HCT116 (cell line): ENCODE data around the gene ANAPC2. TPM values are rescaled to one million over a fixed set of nuclear protein-coding genes. Genes with fewer than 3 reads are reported as not detected.

ENCODE experiments used
- ATAC-seq: fragments of 200-7000 bp; cut with Tn5 transposase; 2 replicates; pipeline ENCODE4 v1.9.1; 2020; ENCODE audit warnings: mild to moderate bottlenecking, moderate library complexity
- BruUV-seq: library from RNA; stranded (reverse); fragments of 400-500 nt; replicated peaks from 2 replicates; lab custom pipeline; 2021; lab: Mats Ljungman, UMichigan
- CTCF ChIA-PET: fragments of 300-600 bp; sonication (Branson Sonifier 250); formaldehyde crosslinking; loops from one replicate; lab custom pipeline; 2021; ENCODE audit warnings: antibody characterized with exemption; lab: Charles Lee
- POLR2A ChIA-PET: fragments of 300-600, 350-600 bp; sonication (Branson Sonifier 250); formaldehyde crosslinking; loops from one replicate; lab custom pipeline; 2021; ENCODE audit warnings: antibody characterized with exemption; lab: Charles Lee
- RAD21 ChIA-PET, 2 experiments: fragments of 300-600 bp; sonication (Branson Sonifier 250); formaldehyde crosslinking; loops; one replicate each; lab custom pipeline; 2023; ENCODE audit warnings: low total read pairs in 2 of 2; ENCODE audit not compliant: uncharacterized antibody in 2 of 2, unreplicated experiment in 2 of 2, low non-redundant PET in 1 of 2; lab: Charles Lee
- DNase-seq: peaks from one replicate; pipeline ENCODE4 v3.0.0-alpha.2; 2010; ENCODE audit warnings: low read depth, low spot score
- H2AFZ ChIP-seq: fragments of 200-600 bp; shearing (Covaris generic), sonication (generic); 2 replicates; pipeline ENCODE4 v1.6.1; 2017; ENCODE audit warnings: low read depth, mixed run types, mixed read lengths, antibody characterized with exemption, low read length; ENCODE audit not compliant: poor library complexity, severe bottlenecking
- H3K27ac ChIP-seq: 2 replicates; pipeline ENCODE4 v1.5.1; 2012; ENCODE audit warnings: low read depth, low read length
- H3K27me3 ChIP-seq: fragments of 200-600 bp; sonication (generic); 2 replicates; pipeline ENCODE4 v1.6.1; 2016; ENCODE audit warnings: mixed run types, low read length, mixed read lengths; ENCODE audit not compliant: insufficient read depth
- H3K36me3 ChIP-seq, 2 experiments: fragments of 200-500 bp in 1 of 2; fragments of 200-600 bp in 1 of 2; sonication (Bioruptor generic) in 1 of 2; sonication (generic) in 1 of 2; 2 replicates each; pipeline versions ENCODE4 v1.5.1 to v1.6.1; 2014 to 2016; ENCODE audit warnings: low read length in 2 of 2, inconsistent platforms in 1 of 2, mixed read lengths in 1 of 2, mixed run types in 1 of 2; ENCODE audit not compliant: insufficient read depth in 2 of 2, control insufficient read depth in 1 of 2
- H3K4me1 ChIP-seq, 2 experiments: fragments of 200-600 bp in 1 of 2; sonication (generic) in 1 of 2; 2 replicates each; pipeline versions ENCODE4 v1.5.1 to v1.6.1; 2012 to 2017; ENCODE audit warnings: low read length in 2 of 2, inconsistent platforms in 1 of 2, mild to moderate bottlenecking in 1 of 2, mixed read lengths in 1 of 2, mixed run types in 1 of 2, moderate library complexity in 1 of 2; ENCODE audit not compliant: insufficient read depth in 2 of 2, control insufficient read depth in 1 of 2
- H3K4me2 ChIP-seq: fragments of 200-600 bp; sonication (generic); 2 replicates; pipeline ENCODE4 v1.6.1; 2017; ENCODE audit warnings: mixed run types, low read length, mixed read lengths
- H3K4me3 ChIP-seq, 2 experiments: fragments of 200-600 bp in 1 of 2; sonication (generic) in 1 of 2; replicated peaks in 1 of 2; 2 replicates each; pipeline ENCODE4 v1.5.1; 2011 to 2016; ENCODE audit warnings: low read length in 2 of 2, control low read depth in 1 of 2, low read depth in 1 of 2, mild to moderate bottlenecking in 1 of 2, mixed read lengths in 1 of 2, mixed run types in 1 of 2
- H3K79me2 ChIP-seq: fragments of 200-600 bp; sonication (generic); 2 replicates; pipeline ENCODE4 v1.6.1; 2017; ENCODE audit warnings: mild to moderate bottlenecking, mixed run types, low read length, moderate library complexity, mixed read lengths; ENCODE audit not compliant: insufficient read depth
- H3K9ac ChIP-seq: fragments of 200-600 bp; sonication (generic); 2 replicates; pipeline ENCODE4 v1.6.1; 2016; ENCODE audit warnings: low read length, mixed read lengths
- H3K9me2 ChIP-seq: fragments of 200-600 bp; sonication (generic), shearing (Covaris generic); 2 replicates; pipeline ENCODE4 v1.6.1; 2017; ENCODE audit warnings: mixed run types, mild to moderate bottlenecking, moderate library complexity; ENCODE audit not compliant: insufficient read depth
- H3K9me3 ChIP-seq, 2 experiments: fragments of 200-500 bp in 1 of 2; fragments of 200-600 bp in 1 of 2; sonication (Bioruptor generic) in 1 of 2; sonication (generic) in 1 of 2; 2 replicates each; pipeline ENCODE4 v1.6.1; 2014 to 2017; ENCODE audit warnings: low read length in 2 of 2, mixed read lengths in 2 of 2, inconsistent platforms in 1 of 2, low read depth in 1 of 2, mild to moderate bottlenecking in 1 of 2, mixed run types in 1 of 2, moderate library complexity in 1 of 2; ENCODE audit not compliant: control insufficient read depth in 1 of 2, insufficient read depth in 1 of 2
- H4K20me1 ChIP-seq: fragments of 200-600 bp; sonication (generic), shearing (Covaris generic); 2 replicates; pipeline ENCODE4 v1.6.1; 2017; ENCODE audit warnings: mixed run types, mild to moderate bottlenecking, moderate library complexity; ENCODE audit not compliant: insufficient read depth
- POLR2AphosphoS5 ChIP-seq: IDR thresholded peaks from 2 replicates; pipeline ENCODE4 v1.6.1; 2011; ENCODE audit warnings: mild to moderate bottlenecking, low read depth, low read length, moderate library complexity
- intact Hi-C: fragments of 100-400 bp; cut with micrococcal nuclease; formaldehyde crosslinking; loops from 2 replicates; pipeline ENCODE4 v1.10.0; 2022
- total RNA-seq: library from RNA; stranded (reverse); gene quantifications from one replicate; pipeline ENCODE4 v1.2.1, GENCODE V29; 2021; ENCODE audit not compliant: unreplicated experiment
- TF ChIP-seq, protein P1 (sequence below), 3 experiments: fragments of 200-600 bp in 1 of 3; sonication (generic) in 1 of 3; IDR thresholded peaks in 2 of 3; conservative IDR thresholded peaks in 1 of 3; 2 replicates each; pipeline ENCODE4 v1.5.1; 2012 to 2017; ENCODE audit warnings: low read depth in 2 of 3, low read length in 2 of 3, antibody characterized with exemption in 1 of 3, borderline replicate concordance in 1 of 3, control low read depth in 1 of 3, mild to moderate bottlenecking in 1 of 3, mixed read lengths in 1 of 3, mixed run types in 1 of 3, moderate library complexity in 1 of 3; ENCODE audit not compliant: insufficient read depth in 1 of 3
- TF ChIP-seq, protein P2 (sequence below): IDR thresholded peaks from 2 replicates; pipeline ENCODE4 v1.6.1; 2012; ENCODE audit warnings: low read depth

Gene ANAPC2
- total RNA-seq, 1 experiment from 2014 or later = 75.5 TPM

DNA sequence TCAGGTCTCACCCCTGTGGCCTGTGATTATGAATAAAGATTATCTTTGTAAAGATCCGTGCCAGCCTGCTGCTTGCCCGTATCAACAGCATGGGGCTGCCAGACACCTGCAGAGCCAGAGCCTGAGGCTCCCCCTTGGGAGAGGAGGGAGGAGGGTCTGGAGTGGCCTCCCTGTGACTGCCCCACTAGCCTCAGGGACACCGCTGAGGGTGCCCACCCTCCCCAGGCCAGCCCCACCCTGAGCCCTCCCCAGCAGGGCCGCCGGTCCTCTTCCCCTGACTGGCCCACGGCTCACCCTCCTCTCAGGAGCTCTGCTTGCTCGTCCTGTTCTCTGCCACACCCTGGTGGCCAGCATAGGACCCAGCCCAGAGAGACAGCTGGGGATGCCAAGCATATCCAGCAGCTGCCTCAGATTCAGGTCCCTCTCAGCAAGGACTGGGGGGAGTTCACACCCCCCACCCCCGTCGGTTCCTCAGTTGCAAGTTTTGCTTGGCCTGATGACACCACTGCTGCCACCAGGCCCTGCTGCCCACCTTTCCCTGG, 2.0 kb upstream of the ANAPC2 start:
- Histone ChIP-seq H3K9ac (peak overlapping the region; percentile 94), H4K20me1 (no peaks in the 10 kb centered on the region), H3K36me3 (peaks cover 0 to 23% of the 10 kb centered on the region in 2 experiments; a peak in 1 of 4 replicates), H3K4me2 (peak overlapping the region; percentile 98), H3K27ac (peak overlapping the region; percentile 99; the same call in 1 of the 2 replicates), H2AFZ (no peak overlapping the region), H3K4me3 (peak overlapping the region in 1 of 2 experiments; percentile 100; a peak in 2 of 4 replicates), H3K4me1 (peaks cover 25 to 45% of the 10 kb centered on the region in 2 experiments), H3K9me2 (no peaks in the 10 kb centered on the region), H3K9me3 (no peaks in the 10 kb centered on the region), H3K79me2 (peaks cover 57% of the 10 kb centered on the region), H3K27me3 (no peaks in the 10 kb centered on the region)
- ATAC-seq (no peak), DNase-seq (no peak)
- 0 out of 2 replicates have a peak, but pooled peaks have one; percentile 22 for TF ChIP-seq POLR2AphosphoS5
- TF ChIP-seq, protein P1, sequence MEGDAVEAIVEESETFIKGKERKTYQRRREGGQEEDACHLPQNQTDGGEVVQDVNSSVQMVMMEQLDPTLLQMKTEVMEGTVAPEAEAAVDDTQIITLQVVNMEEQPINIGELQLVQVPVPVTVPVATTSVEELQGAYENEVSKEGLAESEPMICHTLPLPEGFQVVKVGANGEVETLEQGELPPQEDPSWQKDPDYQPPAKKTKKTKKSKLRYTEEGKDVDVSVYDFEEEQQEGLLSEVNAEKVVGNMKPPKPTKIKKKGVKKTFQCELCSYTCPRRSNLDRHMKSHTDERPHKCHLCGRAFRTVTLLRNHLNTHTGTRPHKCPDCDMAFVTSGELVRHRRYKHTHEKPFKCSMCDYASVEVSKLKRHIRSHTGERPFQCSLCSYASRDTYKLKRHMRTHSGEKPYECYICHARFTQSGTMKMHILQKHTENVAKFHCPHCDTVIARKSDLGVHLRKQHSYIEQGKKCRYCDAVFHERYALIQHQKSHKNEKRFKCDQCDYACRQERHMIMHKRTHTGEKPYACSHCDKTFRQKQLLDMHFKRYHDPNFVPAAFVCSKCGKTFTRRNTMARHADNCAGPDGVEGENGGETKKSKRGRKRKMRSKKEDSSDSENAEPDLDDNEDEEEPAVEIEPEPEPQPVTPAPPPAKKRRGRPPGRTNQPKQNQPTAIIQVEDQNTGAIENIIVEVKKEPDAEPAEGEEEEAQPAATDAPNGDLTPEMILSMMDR (IDR thresholded peaks at IDR 0.05 in 2 of 3, conservative IDR thresholded peaks at IDR 0.05 in 1 of 3; ENCODE audit: borderline replicate concordance in 1 of 3, insufficient read depth in 1 of 3, low read depth in 2 of 3, low read length in 2 of 3) = peak in 2 of 3 experiments; percentile 30 to 40; a peak in 3 of 6 replicates
- TF ChIP-seq, protein P2, sequence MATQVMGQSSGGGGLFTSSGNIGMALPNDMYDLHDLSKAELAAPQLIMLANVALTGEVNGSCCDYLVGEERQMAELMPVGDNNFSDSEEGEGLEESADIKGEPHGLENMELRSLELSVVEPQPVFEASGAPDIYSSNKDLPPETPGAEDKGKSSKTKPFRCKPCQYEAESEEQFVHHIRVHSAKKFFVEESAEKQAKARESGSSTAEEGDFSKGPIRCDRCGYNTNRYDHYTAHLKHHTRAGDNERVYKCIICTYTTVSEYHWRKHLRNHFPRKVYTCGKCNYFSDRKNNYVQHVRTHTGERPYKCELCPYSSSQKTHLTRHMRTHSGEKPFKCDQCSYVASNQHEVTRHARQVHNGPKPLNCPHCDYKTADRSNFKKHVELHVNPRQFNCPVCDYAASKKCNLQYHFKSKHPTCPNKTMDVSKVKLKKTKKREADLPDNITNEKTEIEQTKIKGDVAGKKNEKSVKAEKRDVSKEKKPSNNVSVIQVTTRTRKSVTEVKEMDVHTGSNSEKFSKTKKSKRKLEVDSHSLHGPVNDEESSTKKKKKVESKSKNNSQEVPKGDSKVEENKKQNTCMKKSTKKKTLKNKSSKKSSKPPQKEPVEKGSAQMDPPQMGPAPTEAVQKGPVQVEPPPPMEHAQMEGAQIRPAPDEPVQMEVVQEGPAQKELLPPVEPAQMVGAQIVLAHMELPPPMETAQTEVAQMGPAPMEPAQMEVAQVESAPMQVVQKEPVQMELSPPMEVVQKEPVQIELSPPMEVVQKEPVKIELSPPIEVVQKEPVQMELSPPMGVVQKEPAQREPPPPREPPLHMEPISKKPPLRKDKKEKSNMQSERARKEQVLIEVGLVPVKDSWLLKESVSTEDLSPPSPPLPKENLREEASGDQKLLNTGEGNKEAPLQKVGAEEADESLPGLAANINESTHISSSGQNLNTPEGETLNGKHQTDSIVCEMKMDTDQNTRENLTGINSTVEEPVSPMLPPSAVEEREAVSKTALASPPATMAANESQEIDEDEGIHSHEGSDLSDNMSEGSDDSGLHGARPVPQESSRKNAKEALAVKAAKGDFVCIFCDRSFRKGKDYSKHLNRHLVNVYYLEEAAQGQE = no peak
- ChIA-PET POLR2A (interaction anchor here (0.7 to 3.5 kb wide), 2 partner anchors 8 to 64 kb away, joined by 3 to 20 read pairs; no protein-coding TSS in a partner anchor), RAD21 (interaction anchor here in 1 of 2 experiments (0.6 kb wide), 1 partner anchor 33 kb away, joined by 5 read pairs; no protein-coding TSS in a partner anchor), CTCF (interaction anchor here (0.7 to 1.3 kb wide), 3 partner anchors 70 to 155 kb away, joined by 3 to 4 read pairs (median 3); partner anchors contain the start of gene MAN1B1)
- intact Hi-C loops = no loop called here
- no TSS peak for BruUV-seq
